ENCODE data around the gene HSD17B1. TPM values are rescaled to one million over a fixed set of nuclear protein-coding genes. Genes with fewer than 3 reads are reported as not detected.

The HSD17B1 gene
- total and polyA plus RNA-seq, 2 of the 13 experiments (the other 11 are each of a cell fraction or from before 2014, with no cell fraction given), result 0.54 to 0.93 TPM

GRCh38 chr17:42517516-42517915 lies 35.2 kb upstream of the HSD17B1 start (continued):
- TF ChIP-seq PTBP1 (IDR thresholded peaks at IDR 0.05; ENCODE audit: low read depth, low read length, poor library complexity, severe bottlenecking), result no peak
- no peak for TF ChIP-seq POGK (CRISPR knock-in tag; conservative IDR thresholded peaks at IDR 0.05)
- 0 out of 2 replicates have a peak, but pooled peaks have one; percentile 37 for TF ChIP-seq TSC22D2 (CRISPR knock-in tag; IDR thresholded peaks at IDR 0.05; ENCODE audit: borderline replicate concordance)
- TF ChIP-seq TEAD3 (CRISPR knock-in tag; optimal IDR thresholded peaks at IDR 0.05; ENCODE audit: borderline replicate concordance), result peak; percentile 61
- peak; percentile 14; the same call in 1 of the 2 replicates for TF ChIP-seq ZBTB21 (CRISPR knock-in tag; IDR thresholded peaks at IDR 0.05)
- TF ChIP-seq ZFP91 (CRISPR knock-in tag; IDR thresholded peaks at IDR 0.05; ENCODE audit: borderline replicate concordance), result peak; percentile 54
- TF ChIP-seq GZF1 (CRISPR knock-in tag; IDR thresholded peaks at IDR 0.05), result no peak
- no peak for TF ChIP-seq ZNF264 (CRISPR knock-in tag; IDR thresholded peaks at IDR 0.05)
- TF ChIP-seq AKAP8 (CRISPR knock-in tag; IDR thresholded peaks at IDR 0.05), result peak; percentile 77; the same call in 1 of the 2 replicates
- peak; percentile 32; the same call in 1 of the 2 replicates for TF ChIP-seq ZFY (CRISPR knock-in tag; IDR thresholded peaks at IDR 0.05)
- TF ChIP-seq CC2D1A (CRISPR knock-in tag; IDR thresholded peaks at IDR 0.05), result no peak
- no peak for TF ChIP-seq TRAFD1 (CRISPR knock-in tag; IDR thresholded peaks at IDR 0.05; ENCODE audit: borderline replicate concordance)
- TF ChIP-seq FOXC1 (CRISPR knock-in tag; IDR thresholded peaks at IDR 0.05; ENCODE audit: borderline replicate concordance), result no peak
- TF ChIP-seq DDIT3 (CRISPR knock-in tag; IDR thresholded peaks at IDR 0.05), result no peak
- TF ChIP-seq ZNF75D (CRISPR knock-in tag; IDR thresholded peaks at IDR 0.05; ENCODE audit: borderline replicate concordance), result no peak
- no peak for TF ChIP-seq ZNF367 (CRISPR knock-in tag; IDR thresholded peaks at IDR 0.05; ENCODE audit: borderline replicate concordance)
- no peak for TF ChIP-seq ZNF737 (CRISPR knock-in tag; IDR thresholded peaks at IDR 0.05; ENCODE audit: borderline replicate concordance)
- TF ChIP-seq ZNF747 (CRISPR knock-in tag; IDR thresholded peaks at IDR 0.05; ENCODE audit: borderline replicate concordance), result no peak
- TF ChIP-seq TAF15 (IDR thresholded peaks at IDR 0.05; ENCODE audit: low read depth, low read length, poor library complexity, severe bottlenecking), result no peak
- no peak for TF ChIP-seq ZFP1 (CRISPR knock-in tag; IDR thresholded peaks at IDR 0.05)
- TF ChIP-seq YEATS2 (CRISPR knock-in tag; IDR thresholded peaks at IDR 0.05; ENCODE audit: borderline replicate concordance), result no peak
- no peak for TF ChIP-seq ZNF550 (CRISPR knock-in tag; IDR thresholded peaks at IDR 0.05; ENCODE audit: borderline replicate concordance)
- TF ChIP-seq TFDP1 (CRISPR knock-in tag; IDR thresholded peaks at IDR 0.05; ENCODE audit: borderline replicate concordance), result no peak
- TF ChIP-seq ZBTB20 (CRISPR knock-in tag; IDR thresholded peaks at IDR 0.05; ENCODE audit: borderline replicate concordance, low read depth), result no peak
